IPS-18c (cell line): ENCODE measurements around the gene TASP1.
"Not testable (repeated sequence)": the region's sequence is repeated elsewhere in the genome, so short reads cannot be mapped to it uniquely, and the experiment has no call there.

Experiments used
- H3K4me3 ChIP-seq: 2 replicates; pipeline ENCODE4 v1.7.0; 2013; ENCODE audit warnings: low read depth, mild to moderate bottlenecking, low read length, moderate library complexity; ENCODE audit not compliant: insufficient read depth
- H3K9me3 ChIP-seq: one replicate; pipeline ENCODE4 v1.6.1; 2013; ENCODE audit warnings: mild to moderate bottlenecking, low read length, moderate library complexity; ENCODE audit not compliant: control insufficient read depth, insufficient read depth

The TASP1 gene

DNA sequence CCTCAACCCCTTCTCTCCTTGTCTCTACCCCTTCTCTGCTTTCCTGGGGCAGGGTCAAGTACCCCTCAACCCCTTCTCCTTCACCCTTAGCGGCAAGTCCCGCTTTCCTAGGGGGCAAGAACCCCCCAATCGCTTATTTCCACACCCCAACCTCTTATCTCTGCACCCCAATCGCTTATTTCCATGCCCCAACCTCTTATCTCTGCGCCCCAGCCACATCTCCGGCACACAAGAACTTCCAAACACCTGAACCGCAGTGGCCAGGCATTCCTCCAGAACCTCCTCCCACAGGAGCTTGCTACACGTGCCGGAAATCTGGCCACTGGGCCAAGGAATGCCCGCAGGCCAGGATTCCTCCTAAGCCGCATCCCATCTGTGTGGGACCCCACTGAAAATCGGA lies 279.8 kb downstream of the TASP1 start:
- not testable (repeated sequence) for H3K9me3 ChIP-seq, H3K4me3 ChIP-seq

DNA sequence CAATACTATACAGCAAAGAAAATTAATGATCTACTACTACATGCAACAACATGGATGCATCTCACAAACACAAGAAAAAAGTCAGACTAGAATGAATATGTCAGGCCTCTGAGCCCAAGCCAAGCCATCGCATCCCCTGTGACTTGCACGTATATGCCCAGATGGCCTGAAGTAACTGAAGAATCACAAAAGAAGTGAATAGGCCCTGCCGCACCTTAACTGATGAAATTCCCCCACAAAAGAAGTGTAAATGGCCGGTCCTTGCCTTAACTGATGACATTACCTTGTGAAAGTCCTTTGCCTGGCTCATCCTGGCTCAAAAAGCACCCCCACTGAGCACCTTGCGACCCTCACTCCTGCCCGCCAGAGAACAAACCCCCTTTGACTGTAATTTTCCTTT lies 280.9 kb downstream of the TASP1 start:
- H3K4me3 ChIP-seq, H3K9me3 ChIP-seq: not testable (repeated sequence)

DNA sequence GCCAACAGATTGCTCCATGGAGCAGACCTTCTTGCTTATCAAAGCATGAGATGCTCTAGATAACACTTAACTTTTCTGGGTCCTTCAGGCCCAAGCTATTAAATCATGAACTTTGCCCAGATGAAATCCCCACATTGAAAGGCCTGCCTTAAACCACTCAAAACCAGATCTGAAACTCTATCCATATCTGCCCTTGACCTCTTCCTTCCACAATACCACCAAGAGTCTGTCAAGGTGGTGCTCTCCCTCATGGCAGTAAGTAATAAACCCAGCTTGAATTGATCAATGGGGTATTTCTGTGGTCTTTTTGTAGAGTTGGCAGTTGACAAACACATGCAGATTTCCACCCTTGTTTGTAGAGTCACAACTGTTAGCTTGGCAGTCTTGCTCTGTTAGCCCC lies 282.1 kb downstream of the TASP1 start:
- Histone ChIP-seq H3K4me3 (no peak overlapping the region), H3K9me3 (no peaks in the 10 kb centered on the region)

DNA sequence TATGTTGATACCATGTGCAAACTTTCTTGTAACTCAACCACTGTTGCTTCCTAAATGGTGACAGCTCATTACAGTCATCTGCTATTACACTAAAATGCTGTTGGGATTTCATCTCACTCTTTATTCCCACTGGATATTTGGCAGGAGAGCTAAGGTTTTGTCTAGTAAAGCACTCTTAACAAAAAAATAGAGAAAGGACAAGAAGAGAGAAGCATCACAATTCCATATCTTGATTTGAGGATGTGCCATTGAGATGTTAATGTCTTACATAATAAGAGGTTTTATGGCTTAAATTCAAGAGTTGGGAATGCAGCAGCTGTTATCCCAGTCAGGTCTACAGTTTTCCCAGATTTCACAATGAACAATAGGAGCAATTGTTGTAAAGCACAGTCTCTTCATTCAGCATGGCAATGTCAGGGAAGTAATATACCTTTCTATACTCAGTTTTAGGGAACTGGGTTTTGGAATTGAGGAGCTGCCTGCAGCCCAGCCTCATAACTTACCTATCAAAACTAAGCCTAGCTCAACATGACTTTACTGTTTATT lies 282.7 kb downstream of the TASP1 start:
- no peak overlapping the region for H3K4me3 ChIP-seq
- H3K9me3 ChIP-seq = no peaks in the 10 kb centered on the region

DNA sequence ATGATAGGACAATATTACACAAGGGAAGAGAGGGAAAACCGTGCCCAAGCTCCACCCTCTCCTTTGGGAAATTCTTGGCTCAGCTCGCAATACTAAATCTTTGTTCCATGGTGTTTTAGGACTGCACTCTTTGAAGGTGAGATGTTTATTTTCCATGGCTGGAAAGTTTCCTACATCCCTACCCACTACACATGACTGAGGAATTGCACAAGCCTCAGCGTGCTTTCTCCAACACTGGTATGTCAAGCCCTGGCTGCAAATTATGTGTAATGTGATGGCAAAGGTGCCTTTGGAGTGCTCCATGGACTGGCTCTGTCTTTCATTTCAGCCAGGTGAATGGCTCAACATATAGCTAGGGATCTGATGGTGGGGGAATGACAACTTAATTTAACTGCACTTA lies 283.3 kb downstream of the TASP1 start:
- H3K9me3 ChIP-seq = no peaks in the 10 kb centered on the region

DNA sequence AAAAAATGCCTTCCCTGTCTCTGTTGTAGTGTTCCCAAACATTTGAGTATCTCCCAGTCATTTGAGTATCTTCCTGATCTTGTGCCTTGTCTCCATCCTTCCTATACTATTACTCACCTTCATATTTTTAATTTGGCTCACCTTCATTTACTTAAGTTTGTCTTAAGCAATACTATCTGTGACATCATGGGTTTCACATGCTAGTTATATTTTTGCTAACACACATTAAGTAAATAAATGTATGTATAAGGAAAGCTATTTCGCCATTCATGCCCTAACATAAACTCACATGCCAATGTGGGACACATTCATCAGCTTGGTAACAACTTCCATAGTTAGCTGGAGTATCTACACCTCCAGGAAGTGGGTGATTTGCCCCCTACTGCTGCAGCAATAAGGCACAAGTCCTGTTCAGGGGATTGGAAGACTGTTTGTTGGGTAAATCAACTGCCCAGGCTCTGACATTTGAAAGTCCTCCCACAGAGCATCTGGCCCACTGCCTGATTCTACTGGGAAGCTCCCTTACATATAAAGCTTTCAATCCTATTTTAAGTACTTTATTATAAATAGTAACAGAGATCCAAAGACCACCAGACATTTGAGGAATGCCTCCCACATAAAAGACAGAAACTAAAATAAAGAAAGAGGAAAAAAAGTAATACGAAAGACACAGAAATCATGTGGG lies 285.3 kb downstream of the TASP1 start:
- no peaks in the 10 kb centered on the region for H3K9me3 ChIP-seq
- H3K4me3 ChIP-seq = no peak overlapping the region

More for the DNA sequence above, 283.3 kb downstream of the TASP1 start:
- no peak overlapping the region for H3K4me3 ChIP-seq

DNA sequence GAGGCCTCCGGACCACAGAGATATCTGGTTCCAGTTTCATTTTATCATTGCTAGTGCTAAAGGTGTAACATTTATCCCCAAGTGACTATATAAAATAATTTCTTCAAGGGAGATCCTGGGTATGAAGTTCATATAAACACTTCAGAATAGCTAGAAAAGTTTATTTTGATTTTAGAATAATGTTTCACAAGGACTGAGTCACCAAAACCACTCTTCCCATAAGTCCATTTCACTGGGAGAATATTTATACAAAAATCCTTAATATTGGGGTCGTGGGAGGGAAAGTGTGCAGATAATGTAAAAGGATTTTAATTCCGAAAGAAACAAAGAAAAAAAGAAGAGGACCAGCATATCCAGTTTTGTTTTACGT lies 289.5 kb downstream of the TASP1 start:
- Histone ChIP-seq H3K9me3 (no peaks in the 10 kb centered on the region), H3K4me3 (no peak overlapping the region)

DNA sequence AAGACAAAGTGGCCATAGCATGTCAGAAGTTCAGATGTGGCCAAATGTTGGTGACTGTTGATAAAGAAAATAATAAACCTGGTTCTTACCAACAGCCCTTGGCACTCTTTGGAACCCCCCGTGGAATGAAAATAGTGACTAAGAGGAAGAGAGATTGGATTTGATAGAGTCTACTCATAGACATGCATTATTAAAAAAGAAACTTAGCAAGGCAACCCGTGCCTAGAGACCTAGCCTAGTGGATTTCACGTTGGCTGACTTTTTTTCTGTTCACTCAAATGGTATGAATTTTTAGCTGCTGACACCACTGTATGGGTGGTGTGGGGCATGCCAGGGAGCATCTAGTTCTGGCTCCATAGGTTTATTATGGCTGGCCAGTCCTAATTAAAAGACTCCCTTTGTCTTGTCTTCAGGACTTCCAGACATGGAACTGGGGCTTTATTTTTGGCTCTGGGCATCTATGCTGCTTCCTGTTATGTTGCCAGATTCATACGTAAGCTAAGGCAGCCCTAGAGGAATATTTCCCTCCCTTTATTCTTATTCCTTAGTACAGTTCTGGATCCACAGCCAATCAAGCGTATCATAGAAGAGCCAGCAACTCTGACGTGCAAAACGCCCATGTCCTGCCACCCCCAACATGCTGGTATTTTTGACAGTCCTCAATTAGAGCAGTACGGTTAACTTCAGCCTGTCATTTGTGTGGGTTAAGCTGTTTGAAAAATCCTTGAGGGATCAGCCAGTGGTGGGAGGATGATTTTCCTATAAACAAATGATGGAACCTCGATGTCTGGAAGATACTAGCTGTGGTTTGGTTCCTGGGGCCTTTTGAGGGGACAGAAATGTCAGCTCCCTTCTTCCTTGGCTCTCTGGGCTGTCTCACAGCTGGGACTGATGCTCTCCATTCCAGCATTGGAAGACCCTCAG lies 290.2 kb downstream of the TASP1 start:
- Histone ChIP-seq H3K4me3 (no peak overlapping the region), H3K9me3 (no peaks in the 10 kb centered on the region)

DNA sequence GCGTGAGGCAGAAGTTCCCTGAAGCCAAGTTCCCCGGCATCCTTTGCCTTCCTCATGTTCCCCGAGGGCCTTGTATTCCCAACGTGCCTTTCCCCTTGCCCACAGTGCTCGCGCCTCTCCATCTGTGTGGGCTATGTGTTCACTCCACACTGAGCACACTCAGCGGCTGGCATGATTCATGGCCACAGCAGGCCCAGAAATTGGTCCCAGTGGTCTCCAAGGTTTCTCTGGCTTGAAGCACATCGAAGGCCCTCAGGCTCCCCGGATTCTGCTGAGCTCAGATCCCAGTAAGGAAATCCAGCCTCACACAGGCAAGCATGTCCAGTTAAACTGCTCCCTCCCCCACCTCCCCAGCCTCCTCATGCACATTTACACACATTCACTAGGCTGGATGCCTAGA lies 294.1 kb downstream of the TASP1 start:
- no peak overlapping the region for H3K4me3 ChIP-seq
- no peaks in the 10 kb centered on the region for H3K9me3 ChIP-seq

DNA sequence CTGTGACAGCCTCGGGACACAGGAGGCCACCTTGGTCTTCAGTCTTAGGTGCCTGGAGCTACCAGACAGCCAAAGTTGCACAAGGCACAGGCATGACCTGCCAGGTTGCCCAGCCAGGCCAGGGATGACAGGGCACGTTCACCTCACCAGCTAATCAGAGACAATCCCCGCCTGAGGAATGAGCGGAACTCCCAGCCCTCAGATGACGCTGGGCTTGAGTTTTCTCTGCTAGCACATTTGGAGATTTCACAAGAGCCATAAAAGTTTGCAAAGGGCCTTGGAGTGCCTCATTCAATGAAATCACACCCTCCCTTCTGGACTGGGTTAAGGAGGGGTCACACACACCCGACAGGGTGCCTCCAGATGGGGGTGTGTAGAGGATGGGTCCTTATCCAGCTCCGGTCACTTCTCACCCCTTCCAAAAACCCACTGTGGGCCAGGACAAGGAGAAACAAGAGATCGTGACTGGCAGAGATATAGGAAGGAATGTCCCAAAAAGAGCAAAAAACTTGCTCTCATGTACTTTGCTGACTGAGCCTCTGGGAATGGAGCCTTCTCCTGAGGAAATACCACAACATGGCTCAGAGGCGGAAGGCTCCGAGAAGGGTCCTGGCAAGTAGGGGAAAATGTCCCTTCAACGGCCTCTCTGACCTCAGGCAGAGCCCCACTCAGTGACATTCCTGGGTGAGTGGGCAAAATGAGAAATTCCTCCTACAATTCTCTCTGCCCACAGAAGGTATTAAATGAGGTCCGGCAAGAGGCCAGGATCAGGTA lies 296.1 kb downstream of the TASP1 start:
- no peaks in the 10 kb centered on the region for H3K9me3 ChIP-seq
- no peak overlapping the region for H3K4me3 ChIP-seq

DNA sequence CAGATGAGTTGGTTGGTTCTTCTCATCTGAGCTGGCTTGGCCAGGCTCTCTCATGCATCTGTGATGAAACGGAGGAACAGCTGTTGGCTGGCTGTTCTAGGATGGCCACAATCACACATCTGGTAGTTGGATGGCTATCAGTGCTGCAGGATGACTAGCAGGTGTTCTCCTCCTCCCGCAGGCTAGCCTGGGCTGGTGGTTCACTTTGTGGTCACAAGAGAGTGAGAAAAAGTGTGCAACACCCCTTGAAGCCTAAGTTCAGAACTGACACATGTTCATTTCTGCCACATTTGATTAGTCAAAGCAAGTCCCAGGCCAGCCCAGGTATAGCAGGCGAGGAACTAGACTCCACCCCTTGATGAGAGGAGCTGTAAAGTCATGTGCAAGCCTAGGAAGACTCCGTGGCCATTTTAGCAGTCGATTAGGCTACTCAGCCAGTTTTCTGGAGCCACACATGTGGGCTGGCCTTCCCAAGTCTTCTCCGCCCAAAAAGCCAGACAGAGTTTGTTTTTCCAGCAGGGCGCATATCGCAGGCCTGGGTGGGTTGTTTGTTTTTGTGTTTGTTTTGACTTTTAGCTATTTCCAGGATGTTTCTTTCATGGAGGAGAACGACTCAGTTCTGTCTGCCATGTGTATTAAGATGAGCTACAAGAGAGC lies 296.9 kb downstream of the TASP1 start:
- Histone ChIP-seq H3K9me3 (no peaks in the 10 kb centered on the region), H3K4me3 (no peak overlapping the region)

DNA sequence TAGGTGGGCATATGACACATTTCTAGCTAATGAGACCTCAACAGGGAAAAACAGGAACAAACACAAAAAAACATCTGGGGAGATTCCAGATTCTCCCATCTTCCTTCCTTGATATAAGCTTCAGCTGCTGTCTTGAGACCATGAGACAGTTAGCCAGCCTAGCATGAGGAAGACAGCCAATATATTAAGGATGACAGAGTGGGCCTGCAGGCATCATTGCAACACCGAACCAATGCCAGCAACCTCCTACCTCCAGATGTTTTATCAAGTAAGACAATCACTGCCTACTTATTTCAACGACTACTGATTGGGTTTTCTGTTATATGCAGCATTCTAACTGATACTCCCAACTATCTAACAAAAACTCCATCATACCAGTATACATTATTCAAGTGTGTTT lies 298.6 kb downstream of the TASP1 start:
- Histone ChIP-seq H3K9me3 (no peaks in the 10 kb centered on the region), H3K4me3 (no peak overlapping the region)
